HG03378 (cell line): ENCODE results near the gene GRM4.
"Not testable (repeated sequence)": the region's sequence is repeated elsewhere in the genome, so short reads cannot be mapped to it uniquely, and the experiment has no call there.

Experiments
- ATAC-seq: cut with Tn5 transposase; IDR thresholded peaks from one replicate; pipeline ENCODE4 v1.9.1; 2021; ENCODE audit warnings: mild to moderate bottlenecking, moderate library complexity; ENCODE audit not compliant: unreplicated experiment

The GRM4 gene

DNA sequence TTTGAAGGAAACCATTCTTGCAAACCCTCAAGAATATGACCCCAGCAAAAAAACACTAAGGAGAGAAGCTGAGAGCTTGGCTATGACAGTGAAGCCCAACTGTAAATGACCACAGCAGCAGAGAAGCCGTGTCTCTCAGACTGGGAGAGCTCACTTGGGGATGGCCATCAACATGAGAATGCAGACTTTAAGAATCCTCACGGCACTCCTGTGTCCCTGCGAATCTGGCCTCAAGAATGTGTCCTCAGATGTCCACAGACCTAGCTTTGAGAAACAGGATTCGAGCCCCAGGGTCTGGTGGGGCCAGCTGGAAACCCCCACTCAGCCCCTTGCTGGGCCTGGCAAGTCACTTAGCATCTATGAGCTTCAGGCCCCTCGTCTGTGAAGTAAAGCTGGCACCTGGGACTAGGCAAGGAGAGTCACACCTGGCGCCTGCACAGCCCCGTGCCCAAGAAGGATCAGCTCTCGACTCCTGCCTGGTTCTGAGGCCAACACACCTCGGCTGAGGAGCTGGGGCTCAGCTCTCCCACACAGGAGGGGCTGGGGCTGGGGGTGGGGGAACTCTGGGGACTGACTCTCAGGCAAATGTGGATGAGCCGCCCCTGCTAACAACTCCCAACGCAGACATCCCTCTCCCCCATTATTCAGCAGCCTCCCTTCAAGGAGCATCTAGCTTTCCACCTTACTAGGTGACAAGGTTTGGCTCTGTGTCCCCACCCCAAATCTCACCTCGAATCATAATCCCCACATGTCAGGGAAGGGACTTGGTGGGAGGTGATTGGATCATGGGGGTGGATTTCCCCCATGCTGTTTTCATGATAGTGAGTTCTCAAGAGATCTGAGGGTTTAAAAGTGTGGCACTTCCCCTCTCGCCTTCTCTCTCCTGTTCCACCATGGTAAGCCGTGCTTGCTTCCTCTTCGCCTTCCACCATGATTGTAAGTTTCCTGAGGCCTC, 97.7 kb downstream of the GRM4 start:
- no peak for ATAC-seq

GRCh38 chr6:34046617-34047016, 99.3 kb downstream of the GRM4 start:
- no peak for ATAC-seq

DNA sequence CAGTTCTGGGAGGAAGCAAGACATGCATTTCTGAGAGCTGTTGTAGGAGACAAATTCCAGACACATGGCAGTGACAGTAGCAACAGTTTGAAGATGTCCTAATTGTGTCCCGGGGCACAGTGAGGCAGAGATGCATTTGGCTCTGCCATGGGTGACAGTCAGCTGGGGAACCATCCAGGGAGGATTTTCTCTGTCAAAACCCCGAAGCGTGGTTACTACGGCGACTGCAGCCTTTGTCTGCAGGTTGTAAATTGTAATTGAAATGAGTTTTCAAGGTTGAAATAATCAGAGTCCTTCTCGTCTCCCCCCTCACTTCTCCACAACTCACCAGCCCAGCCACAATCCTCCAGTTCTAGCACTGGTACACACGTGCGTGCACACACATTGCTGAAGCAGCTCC, 100.1 kb downstream of the GRM4 start:
- no peak for ATAC-seq

GRCh38 chr6:34044945-34045595, 100.8 kb downstream of the GRM4 start:
- ATAC-seq = no peak

GRCh38 chr6:34043359-34043758, 102.5 kb downstream of the GRM4 start:
- ATAC-seq = no peak

GRCh38 chr6:34041998-34042397, 103.9 kb downstream of the GRM4 start:
- not testable (repeated sequence) for ATAC-seq

- ATAC-seq = no peak
Observed at GRCh38 chr6:34041385-34041784, 104.5 kb downstream of the GRM4 start.

DNA sequence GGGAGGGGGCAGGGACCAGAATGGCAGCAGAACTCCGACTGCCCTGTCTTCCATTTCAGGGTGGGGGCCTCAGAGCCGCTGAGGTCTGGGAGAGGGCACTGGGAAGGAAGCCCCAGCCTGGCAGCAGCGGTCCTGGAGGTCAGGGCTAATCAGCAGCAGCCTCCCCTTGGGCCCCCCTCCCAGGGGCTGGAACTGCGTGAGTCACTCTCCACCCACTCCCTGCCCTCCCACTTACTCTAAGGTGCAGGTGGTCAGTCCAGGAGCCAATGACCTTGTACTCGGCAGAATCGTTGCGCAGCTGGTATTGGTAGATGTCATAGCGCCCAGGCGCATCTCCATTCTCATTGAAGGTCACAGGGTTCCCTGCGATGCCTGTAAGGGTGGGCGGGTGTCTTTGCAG, 105.9 kb downstream of the GRM4 start:
- no peak for ATAC-seq

DNA sequence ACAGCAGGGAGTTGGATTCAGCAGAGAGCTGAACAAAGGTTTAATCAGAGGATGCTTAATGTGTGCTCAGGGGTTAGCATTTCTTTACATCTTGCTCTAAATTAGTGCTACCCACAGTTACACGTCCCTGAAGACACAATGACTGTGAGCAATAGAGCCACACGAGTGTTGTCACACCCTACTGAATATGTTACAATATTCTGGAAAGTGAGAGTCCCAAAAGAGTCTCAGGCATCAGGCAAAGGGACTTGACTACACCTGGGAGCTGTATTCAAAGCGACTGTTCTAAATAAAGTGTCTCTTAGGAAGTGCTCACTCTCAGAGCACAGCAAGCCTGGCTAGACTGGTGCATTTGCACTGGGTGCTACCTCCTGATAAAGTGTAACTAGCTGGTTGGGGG, 108.7 kb downstream of the GRM4 start:
- no peak for ATAC-seq

- ATAC-seq = no peak
Observed at GRCh38 chr6:34036357-34037069, 109.4 kb downstream of the GRM4 start.

- no peak for ATAC-seq
Observed at GRCh38 chr6:34035704-34036356, 110.1 kb downstream of the GRM4 start.

DNA sequence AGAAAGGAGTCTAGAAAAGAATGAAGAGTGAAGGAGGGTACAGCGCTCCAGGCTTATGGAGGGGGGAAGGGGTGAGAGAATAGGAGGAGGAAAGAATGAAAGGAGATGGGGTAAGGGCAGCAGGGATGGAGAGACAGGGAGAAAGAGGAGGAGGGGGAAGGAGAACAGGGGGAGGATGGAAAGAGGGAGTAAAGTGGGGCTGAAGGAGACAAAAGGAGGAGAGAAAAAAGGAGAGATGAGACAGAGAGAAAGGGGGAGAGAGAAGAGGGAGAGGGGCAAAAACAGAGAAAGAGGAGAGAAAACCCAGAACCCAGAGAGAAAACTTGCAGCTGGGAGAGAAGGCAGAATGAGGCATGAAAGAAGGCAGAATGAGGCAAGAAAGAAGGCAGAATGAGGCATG, 110.7 kb downstream of the GRM4 start:
- no peak for ATAC-seq

GRCh38 chr6:34032856-34033255, 113.0 kb downstream of the GRM4 start:
- no peak for ATAC-seq

GRCh38 chr6:34031625-34032383, 114.1 kb downstream of the GRM4 start:
- no peak for ATAC-seq

DNA sequence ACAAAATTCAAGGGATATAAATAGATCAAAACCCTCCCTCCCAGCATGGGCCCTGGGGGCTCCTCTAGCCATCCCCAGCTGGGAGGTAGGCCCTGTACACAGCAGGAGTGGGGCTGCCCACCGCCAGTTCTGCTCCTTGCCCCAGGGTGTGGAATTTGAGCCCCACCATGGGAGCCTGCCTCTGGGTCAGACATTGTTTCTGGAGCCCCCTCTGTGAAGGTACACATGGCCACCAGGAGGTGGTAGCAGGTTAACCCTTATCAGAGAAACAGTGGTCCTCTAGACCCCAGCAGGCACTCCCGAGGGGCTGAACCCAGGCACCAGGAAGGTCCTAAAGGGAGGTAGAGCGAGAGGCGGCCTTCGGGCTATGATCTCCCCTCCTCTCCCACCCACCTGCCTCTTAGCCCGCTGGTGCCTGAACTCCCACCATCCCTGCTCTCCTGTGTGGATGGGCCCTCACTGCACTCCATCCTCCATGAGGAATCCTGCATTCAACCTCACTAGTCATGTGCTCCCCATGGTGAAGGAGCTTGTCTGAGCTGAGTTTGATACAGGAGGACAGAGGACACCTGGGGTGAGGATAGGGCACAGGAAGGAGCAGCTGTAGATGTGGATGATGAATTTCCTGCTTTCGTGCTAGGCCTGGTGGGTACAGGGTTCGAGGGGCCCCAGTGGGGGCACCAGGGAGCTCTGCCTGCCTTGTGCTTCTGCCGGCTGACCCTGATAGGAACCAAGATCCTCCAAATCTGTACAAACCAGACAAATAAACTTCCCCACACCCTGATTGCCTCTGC, 114.9 kb downstream of the GRM4 start:
- ATAC-seq = no peak

DNA sequence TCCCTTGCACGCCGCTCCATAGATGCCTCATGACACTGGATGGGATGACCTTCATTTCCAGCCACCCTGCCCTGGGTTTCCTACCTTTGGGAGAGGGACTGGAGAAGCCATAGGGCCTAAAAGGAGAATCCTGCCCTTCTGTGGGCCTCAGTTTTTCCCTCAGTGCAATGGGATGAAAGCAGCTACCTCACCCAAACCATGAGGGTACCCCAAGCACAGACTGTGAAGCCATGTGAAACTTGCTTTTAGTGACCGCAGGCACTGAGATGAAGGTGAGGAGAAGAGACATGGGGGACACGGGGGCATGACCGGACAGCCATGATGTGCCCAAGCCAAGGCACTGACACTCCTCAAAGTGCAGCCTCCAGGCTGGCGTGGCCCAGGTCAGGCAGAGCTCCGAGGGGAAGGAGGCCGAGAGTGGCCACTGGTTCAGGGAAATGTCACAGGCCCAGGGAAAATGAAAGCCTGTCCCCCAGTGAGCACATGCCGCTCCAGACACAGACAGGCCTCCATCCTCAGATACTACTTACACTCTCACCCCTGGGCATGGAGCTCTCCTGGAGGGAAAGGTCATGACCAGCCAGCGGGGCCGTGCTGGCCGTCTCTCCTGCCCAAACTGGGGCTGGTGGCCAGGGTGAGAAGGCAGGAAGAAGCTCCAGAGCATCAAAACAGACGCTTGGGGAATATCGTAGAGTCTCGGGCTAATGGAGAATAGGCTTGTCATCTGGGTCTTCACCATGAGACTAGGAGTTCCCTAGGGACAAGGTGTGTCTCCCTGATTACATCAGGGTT, 116.2 kb downstream of the GRM4 start:
- no peak for ATAC-seq

GRCh38 chr6:34028691-34029360, 117.1 kb downstream of the GRM4 start:
- ATAC-seq = no peak

- no peak for ATAC-seq
Observed at GRCh38 chr6:34027939-34028441, 117.9 kb downstream of the GRM4 start.
